Suppressor macrophage (primary cell): ENCODE results near the gene UCN.
"Not testable (repeated sequence)": the region's sequence is repeated elsewhere in the genome, so short reads cannot be mapped to it uniquely, and the experiment has no call there.

ENCODE experiments used
- DNase-seq, 4 experiments: peaks; one replicate each; pipeline ENCODE4 v3.0.0-alpha.2; 2020 to 2022

The UCN gene

GRCh38 chr2:27282892-27283291 is 25.4 kb downstream of the UCN start:
- DNase-seq, result no peak

GRCh38 chr2:27281855-27282559 is 26.2 kb downstream of the UCN start, which contains the start of gene TRIM54:
Gene TRIM54 (plus strand): TSS chr2:27282429. CDS start chr2:27282732, 303 bp downstream.
- peak; percentile 55 to 73 (median 68) for DNase-seq

DNA sequence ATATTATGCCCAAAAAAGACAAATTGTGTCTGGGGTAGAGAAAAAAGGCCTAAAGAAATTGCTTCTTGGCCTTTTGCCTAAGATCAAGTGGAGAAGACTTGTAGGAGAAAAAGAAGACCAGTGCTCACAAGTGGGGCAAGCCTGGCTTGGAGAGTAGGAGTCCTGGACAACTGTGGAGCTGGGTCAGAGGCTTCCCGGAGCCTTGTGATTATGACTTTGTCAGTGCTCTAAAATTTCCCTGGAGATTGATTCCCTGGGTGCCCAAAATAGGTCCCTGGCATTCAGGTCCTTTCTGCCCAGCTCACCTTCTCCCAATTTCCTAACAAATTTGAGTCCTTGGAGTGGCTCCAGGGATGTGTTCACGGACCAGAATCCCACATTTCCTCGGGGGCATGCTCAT is 26.8 kb downstream of the UCN start:
- peak in 1 of 4 experiments; percentile 30 for DNase-seq

GRCh38 chr2:27280826-27281225 is 27.4 kb downstream of the UCN start:
- DNase-seq, result no peak

DNA sequence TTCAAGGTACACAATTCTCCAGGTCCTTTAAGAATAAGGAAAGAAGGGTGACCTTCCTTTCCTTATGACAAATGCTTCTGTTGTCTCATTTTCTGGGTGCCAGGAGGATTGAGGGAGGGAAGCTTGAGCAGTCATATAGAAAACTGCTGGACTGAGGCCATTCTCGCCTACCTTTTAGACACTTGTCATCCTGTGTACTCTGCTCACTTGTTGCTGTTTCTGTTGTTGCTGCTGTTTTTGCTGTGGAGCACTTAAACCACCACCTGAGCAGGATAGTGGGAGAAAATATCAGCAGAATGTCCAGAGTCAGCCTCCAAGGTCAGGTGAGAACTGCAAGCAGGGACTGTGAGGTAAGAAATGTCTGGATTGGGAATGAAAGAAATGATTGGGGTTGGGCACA is 30.2 kb downstream of the UCN start:
- no peak for DNase-seq

DNA sequence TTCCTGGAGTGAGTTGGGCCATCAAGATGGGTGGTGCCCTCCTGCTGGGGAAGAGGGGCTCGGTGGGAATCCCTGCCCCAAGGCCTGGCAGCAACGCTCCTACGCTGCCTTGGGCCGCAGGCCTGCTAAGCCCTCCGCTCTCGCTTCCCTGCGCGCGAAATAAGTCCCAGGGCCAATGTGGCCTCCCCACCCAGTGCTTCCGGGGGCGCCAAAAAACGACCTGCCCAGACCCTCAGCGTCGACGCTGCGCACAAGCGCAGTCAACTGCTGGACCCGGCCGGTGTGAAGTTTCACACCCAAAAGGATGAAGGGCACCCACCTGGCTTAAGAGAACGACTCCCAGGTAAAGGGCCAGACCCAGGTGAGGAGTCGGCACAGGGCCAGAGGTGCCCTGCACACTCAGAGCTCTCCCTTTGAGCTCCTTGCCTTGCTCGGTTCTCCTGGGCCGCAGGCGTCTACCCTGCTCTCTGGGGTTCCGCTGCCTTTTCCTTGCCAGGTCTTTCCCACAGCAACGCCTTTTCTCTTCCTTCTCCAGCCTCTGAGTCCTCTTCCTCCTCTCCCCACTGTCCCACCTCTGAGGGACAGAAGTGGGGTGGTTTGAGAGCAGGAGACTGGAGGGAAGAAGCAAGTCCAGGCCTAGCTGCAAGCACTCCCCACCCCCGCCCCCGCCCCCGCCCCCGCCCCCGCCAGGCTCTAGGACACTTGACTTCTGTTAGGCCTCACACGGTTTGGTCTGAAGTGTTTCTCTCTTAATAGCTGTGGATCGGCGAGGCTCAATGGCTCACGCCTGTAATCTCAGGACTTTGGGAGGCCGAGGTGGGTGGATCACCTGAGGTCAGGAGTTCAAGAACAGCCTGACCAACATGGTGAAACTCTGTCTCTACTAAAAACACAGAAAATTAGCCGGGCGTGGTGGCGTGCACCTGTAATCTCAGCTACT is 32.8 kb downstream of the UCN start, which contains the start of gene DNAJC5G:
Gene DNAJC5G, plus strand, starts transcription at position 223 of the 940 bp plus-strand sequence. CDS start 1,296 bp downstream, outside the sequence.
- no peak for DNase-seq

DNA sequence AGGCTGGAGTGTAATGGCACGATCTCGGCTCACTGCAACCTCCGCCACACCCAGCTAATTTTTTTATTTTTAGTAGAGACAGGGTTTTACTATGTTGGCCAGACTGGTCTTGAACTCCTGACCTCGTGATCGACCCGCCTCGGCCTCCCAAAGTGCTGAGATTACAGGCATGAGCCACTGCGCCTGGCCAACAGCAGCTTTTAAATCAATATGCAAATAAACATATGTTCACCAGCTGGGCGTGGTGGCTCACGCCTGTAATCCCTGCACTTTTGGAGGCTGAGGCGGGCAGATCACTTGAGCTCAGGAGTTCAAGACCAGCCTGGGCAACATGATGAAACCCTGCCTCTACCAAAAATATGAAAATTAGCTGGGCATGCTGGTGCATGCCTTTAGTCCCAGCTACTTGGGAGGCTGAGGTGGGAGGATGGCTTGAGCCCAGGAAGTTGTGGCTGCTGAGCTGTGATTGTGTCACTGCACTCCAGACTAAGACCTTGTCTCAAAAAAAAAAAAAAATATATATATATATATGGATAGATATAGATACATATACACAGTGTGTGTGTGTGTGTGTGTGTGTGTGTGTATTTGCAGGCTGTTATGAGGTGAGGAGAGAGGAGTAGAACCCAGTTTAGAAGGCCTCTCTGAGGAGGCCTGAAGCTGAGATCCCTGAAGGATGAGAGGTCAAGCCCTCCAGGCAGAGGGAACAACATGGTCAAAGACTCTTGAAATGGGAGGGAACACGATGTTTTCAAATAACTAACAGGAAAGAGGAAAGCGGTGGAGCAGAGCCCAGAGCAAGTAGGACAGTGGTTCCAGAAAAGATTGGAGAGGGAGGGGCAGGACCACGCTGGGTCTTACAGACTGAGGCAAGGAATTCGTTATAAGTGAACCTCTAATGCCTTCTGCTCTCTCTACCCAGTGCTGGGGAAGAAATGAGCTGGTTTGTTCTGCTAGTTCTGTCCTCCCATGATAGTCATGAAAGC is 35.4 kb downstream of the UCN start:
- DNase-seq, result peak in 3 of 4 experiments; percentile 31 to 54 (median 36)

GRCh38 chr2:27271631-27272340 is 36.5 kb downstream of the UCN start:
- no peak for DNase-seq

DNA sequence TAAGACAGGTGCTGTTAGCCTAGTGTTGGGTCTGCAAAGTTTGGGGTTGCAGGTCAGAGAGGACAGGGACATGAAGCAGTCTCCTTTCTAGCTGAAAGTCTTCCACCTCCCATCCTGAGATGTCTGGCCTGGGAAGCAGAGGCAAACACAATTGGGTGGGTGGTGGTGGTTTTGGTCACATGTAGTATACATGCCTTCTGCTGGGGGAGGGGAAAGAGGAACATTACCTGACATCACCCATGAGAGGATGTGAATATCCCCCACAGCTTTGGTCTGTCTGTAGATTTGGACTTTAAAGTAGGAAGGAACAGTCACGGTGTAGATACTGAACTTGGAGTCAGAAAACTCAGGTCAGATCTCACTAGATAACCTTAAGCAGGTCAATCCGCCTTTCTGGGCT is 37.6 kb downstream of the UCN start:
- DNase-seq, result peak; percentile 73 to 83 (median 81)

DNA sequence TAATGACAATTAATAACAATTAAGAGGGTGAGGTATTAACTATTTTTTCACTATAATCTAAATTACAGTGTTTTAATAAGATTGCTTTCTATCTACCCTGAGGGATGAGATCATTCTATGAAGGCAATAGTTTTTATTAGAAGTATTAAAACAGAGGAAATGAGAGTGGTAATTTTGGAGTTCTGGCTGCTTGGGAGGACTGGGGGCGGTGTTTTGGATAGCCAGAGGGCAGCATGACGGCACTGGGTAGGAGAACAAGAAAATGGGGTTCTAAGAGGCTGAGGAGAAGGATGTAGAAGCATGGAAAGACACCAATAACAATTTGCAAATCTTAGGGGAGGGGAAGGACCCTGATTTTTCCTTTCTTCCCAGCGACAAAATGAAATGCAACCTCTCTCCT is 38.1 kb downstream of the UCN start:
- peak in 3 of 4 experiments; percentile 41 to 57 (median 42) for DNase-seq

DNA sequence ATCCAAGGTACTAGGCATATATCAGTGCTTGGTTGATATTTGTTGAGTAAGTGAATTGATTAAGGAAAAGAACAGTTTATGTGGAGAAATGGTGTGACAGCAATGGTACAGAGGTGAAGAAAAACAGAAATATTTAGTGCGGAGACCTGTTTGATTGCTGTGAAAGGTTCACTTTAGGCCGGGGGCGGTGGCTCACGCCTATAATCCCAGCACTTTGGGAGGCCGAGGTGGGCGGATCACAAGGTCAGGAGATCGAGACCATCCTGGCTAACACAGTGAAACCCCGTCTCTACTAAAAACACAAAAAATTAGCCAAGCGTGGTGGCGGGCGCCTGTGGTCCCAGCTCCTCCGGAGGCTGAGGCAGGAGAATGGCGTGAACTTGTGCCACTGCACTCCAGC is 39.9 kb downstream of the UCN start:
- DNase-seq, result not testable (repeated sequence)

- no peak for DNase-seq
These were observed 42.7 kb downstream of the UCN start for GRCh38 chr2:27265536-27265870.

DNA sequence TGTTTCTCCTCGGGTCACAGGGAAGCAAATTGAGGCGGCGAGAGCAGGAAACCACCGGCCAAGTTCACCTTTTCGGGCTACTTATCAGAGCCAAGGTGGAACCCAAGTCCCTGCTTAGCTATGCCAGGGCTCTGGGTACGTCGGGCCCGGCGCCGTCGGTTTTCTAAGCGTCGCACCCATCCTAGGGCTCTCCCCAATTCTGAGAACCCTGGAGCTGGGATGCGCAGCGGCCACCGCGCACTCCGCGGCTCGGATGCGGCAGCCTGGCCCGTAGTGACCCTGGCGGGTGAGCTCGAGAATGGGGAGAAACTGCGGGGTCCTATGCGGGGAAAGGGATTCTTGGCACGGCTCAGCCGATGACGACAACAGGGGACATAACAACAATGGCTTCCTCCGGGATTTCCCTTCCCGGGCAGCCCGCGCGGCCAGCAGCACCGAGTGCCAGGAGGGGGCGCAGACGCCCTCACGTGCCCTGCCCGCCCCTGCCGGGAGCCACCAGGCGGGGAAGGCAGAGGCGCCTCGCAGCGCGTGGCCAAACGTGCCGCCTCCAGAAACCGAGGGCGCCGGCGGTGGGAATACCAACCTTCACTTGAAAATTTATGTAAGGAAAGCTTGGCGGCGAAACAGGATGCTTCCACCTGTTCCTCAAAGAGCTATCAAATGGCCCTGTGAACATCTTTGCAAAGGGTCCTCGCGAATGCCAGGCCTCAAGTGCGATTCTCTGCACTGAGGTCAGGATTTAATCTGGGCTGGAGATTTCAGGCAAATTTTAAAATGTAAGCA is 43.3 kb downstream of the UCN start:
- peak; percentile 65 to 88 (median 74) for DNase-seq

- DNase-seq, result no peak
These were observed 43.9 kb downstream of the UCN start for GRCh38 chr2:27264253-27264752.

- no peak for DNase-seq
These were observed 44.7 kb downstream of the UCN start for GRCh38 chr2:27263287-27264252.

DNA sequence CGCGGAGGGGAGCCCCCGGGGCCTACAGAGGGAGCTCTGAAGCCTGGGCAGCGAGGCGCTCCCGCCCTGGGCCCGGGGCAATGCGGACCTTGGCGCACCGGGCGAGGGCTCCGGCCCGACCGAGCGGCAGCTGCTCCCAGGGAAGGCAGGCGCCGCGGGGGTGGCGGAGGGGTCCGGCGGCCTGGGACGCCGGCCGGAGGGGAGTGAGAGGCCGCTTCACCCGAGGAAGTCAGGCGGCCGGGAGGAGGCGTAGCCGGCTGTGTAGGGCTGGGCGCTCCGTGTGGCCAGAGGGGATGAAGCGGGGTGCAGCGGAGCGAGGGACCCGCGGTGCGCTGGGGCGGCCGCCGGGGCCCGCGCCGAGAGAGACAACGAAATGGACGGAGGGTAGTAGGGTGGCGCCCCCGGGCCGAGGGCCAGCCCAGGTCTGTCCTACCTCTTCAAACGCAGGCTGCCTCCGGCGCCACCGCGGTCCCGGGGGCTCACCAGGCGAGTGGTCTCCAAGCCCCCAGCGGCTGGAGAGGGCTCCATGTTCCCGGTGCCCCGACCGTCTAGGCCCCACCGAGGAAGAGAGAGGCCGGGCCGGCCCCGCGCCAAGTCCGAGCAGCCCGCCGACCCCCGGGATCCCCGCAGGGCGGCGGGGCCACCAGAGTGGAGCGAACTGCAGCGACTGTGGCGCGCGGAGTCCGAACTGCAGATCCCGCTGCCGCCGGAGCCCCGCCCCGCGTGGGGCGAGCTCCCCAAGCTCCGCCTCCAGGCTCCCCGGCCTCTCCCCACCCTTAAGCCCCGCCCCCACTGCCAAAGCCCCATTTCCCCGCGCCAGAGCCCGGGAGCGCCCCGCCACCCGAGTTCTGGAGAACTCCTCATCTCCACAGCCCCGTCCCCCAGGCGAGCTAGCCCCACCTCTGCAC is 45.6 kb downstream of the UCN start, which contains the start of gene SLC30A3:
Gene SLC30A3, minus strand, starts transcription at position 669 of the 908 bp plus-strand sequence. Its CDS starts 141 bp downstream, at position 528.
- DNase-seq, result peak; percentile 74 to 90 (median 83)

- no peak for DNase-seq
These were observed 46.3 kb downstream of the UCN start for GRCh38 chr2:27261926-27262298.
